ENCODE data around the gene BMAL2. TPM values are rescaled to one million over a fixed set of nuclear protein-coding genes. Genes with fewer than 3 reads are reported as not detected.

Gene BMAL2
- total RNA-seq, 2 donors from 2014 or later: 2.0 to 2.5 TPM

DNA sequence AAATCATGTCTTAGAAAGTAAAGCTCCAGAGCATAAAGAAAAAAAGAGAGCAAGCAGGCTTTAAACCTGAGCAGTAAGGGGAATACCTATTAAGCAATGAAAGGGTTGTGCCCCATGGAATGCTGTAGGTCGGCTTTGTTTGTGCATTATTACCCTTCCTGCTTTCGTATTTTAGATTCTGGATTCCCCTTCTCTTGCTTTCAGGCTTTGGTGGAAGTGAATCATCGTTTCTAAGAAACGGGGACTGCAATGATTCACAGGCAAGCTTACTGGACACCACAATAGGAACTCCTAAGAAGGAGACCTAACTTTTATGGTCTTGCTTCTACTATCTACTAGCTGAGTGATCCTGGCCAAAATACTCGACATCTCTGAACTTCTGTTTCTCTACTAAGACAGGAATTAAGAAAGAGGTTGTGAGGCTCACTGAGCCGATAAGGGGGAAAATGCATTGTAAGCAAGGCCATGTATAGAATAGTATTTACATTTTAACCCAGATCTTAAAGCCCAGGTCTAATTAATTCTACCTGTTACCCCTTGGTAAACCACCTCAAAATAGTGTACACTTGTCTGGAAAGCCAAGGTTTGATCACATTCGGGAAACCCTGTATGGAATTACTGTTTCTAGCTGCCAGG, 1.2 kb upstream of the BMAL2 start:
- Histone ChIP-seq H3K27me3 (replicated peaks; ENCODE audit: insufficient read depth) (no peaks in the 10 kb centered on the region), H3K36me3 (no peaks in the 10 kb centered on the region), H3K27ac (no peak overlapping the region), H3K4me1 (replicated peaks) (no peaks in the 10 kb centered on the region), H3K9me3 (no peaks in the 10 kb centered on the region), H3K4me3 (no peak overlapping the region)
- intact Hi-C loops (cut with DNase I): no loop called here
- TF ChIP-seq POLR2A (IDR thresholded peaks at IDR 0.05) (no peak), POLR2AphosphoS5 (IDR thresholded peaks at IDR 0.05) (peak; percentile 69)
- TF ChIP-seq, protein P1, sequence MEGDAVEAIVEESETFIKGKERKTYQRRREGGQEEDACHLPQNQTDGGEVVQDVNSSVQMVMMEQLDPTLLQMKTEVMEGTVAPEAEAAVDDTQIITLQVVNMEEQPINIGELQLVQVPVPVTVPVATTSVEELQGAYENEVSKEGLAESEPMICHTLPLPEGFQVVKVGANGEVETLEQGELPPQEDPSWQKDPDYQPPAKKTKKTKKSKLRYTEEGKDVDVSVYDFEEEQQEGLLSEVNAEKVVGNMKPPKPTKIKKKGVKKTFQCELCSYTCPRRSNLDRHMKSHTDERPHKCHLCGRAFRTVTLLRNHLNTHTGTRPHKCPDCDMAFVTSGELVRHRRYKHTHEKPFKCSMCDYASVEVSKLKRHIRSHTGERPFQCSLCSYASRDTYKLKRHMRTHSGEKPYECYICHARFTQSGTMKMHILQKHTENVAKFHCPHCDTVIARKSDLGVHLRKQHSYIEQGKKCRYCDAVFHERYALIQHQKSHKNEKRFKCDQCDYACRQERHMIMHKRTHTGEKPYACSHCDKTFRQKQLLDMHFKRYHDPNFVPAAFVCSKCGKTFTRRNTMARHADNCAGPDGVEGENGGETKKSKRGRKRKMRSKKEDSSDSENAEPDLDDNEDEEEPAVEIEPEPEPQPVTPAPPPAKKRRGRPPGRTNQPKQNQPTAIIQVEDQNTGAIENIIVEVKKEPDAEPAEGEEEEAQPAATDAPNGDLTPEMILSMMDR (IDR thresholded peaks at IDR 0.05): no peak
- WGBS: 23% methylated on average over 7 of the region's 7 CpGs
- peak; percentile 25 for DNase-seq (ENCODE audit: low spot score)

DNA sequence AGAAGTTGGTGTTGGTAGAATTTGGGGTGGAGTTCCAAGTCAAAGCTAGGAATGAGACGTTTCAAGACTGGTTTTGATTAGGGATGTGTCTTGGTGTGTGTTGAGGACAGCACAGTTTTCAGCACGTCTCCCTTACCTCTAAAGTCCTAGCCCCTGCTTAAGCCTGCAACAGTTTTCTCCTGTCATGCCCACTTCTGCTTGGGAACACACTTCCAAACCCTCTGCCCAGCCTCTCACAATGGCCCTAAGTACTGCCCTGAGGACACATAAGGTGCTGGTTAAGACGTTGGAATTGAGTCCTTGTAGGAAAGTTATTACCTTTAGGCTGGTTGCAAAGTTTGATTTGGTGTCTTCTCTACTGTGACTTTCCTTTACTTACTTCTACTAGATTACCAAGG, 710 bp upstream of the BMAL2 start:
- intact Hi-C loops (cut with DNase I): no loop called here
- TF ChIP-seq, protein P1 (IDR thresholded peaks at IDR 0.05): no peak
- no peak for TF ChIP-seq POLR2A (IDR thresholded peaks at IDR 0.05)
- TF ChIP-seq POLR2AphosphoS5 (IDR thresholded peaks at IDR 0.05): no peak
- Histone ChIP-seq H3K27me3 (replicated peaks; ENCODE audit: insufficient read depth) (no peaks in the 10 kb centered on the region), H3K9me3 (no peaks in the 10 kb centered on the region), H3K4me3 (no peak overlapping the region), H3K36me3 (no peaks in the 10 kb centered on the region), H3K4me1 (replicated peaks) (no peaks in the 10 kb centered on the region), H3K27ac (no peak overlapping the region)
- no peak for DNase-seq (ENCODE audit: low spot score)
- 52% methylated on average over 3 of the region's 3 CpGs for WGBS

DNA sequence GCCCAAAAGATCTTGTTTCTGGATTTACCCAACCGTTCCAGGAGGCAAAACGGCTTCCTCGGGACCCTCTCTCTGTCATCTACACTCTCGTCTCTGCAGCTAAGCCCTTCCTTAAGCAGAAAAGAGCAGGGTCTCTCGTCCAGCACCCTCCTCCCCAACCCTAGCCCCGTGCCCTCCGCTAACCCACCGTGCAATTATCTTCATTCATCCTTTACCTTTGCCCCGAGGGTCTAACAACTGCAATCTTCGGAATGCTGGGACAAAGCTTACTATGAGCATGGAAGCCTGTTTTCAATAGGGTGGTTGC, 276 bp upstream of the BMAL2 start:
- TF ChIP-seq, protein P1 (IDR thresholded peaks at IDR 0.05): no peak
- TF ChIP-seq POLR2A (IDR thresholded peaks at IDR 0.05): no peak
- no peak for TF ChIP-seq POLR2AphosphoS5 (IDR thresholded peaks at IDR 0.05)
- no peak for DNase-seq (ENCODE audit: low spot score)
- peak overlapping the region; percentile 46 to 51 for H3K4me3 ChIP-seq
- intact Hi-C loops (cut with DNase I): no loop called here
- no peaks in the 10 kb centered on the region for H3K4me1 ChIP-seq (replicated peaks)
- H3K27ac ChIP-seq: no peak overlapping the region
- no peaks in the 10 kb centered on the region for H3K36me3 ChIP-seq
- 9% methylated on average over 10 of the region's 10 CpGs for WGBS
- no peaks in the 10 kb centered on the region for H3K9me3 ChIP-seq
- no peaks in the 10 kb centered on the region for H3K27me3 ChIP-seq (replicated peaks; ENCODE audit: insufficient read depth)

DNA sequence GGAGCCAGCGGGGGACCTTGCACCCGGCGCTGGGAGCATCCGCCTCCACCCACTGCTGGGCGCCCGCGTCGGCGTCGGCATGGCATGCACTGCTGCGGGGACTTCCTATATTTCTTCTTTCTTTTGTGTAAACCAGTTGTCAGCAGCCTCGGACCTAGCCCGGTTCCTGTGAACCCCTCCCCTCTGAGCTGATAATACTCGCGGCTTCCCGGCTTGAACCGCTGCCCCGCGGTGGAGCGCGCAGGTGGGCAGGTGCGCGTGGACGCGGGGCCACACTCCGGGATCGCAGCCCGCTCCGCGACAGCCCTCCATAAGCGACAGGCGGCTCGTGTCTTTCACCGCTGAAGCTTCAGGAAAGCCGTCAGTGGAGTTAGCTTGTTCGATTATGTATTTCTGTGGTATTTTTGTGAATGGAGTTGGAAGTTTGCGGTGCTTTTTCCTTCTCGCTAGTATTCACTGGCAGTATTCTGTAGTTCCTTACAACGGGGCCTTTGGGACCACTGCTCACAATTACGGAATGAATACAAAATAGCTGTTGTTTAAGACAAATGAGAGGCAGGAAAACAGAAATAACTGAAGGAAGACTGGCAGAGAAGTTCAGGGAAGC, 870 bp downstream of the BMAL2 start:
- intact Hi-C loops (cut with DNase I): no loop called here
- WGBS: 1% methylated on average over 40 of the region's 40 CpGs
- Histone ChIP-seq H3K4me3 (peak overlapping the region; percentile 46 to 51), H3K27me3 (replicated peaks; ENCODE audit: insufficient read depth) (no peaks in the 10 kb centered on the region), H3K9me3 (no peaks in the 10 kb centered on the region), H3K36me3 (no peaks in the 10 kb centered on the region), H3K4me1 (replicated peaks) (no peaks in the 10 kb centered on the region), H3K27ac (no peak overlapping the region)
- peak; percentile 8 for DNase-seq (ENCODE audit: low spot score)
- no peak for TF ChIP-seq POLR2AphosphoS5 (IDR thresholded peaks at IDR 0.05)
- TF ChIP-seq, protein P1 (IDR thresholded peaks at IDR 0.05): no peak
- TF ChIP-seq POLR2A (IDR thresholded peaks at IDR 0.05): no peak
